KBM-7 (cell line): Measurements from ENCODE around the gene ANKRD23.

ENCODE experiments used
- DNase-seq: peaks from one replicate; pipeline ENCODE4 v3.0.0-alpha.2; 2015
- in situ Hi-C: fragments of 300-500 bp; cut with MboI; formaldehyde crosslinking; loops from 2 replicates; pipeline ENCODE4 v1.14.3; 2020; ENCODE audit warnings: low sequenced_read_pairs, low pct_unique_long_range_greater_than_20kb, mixed read lengths

ANKRD23 gene

DNA sequence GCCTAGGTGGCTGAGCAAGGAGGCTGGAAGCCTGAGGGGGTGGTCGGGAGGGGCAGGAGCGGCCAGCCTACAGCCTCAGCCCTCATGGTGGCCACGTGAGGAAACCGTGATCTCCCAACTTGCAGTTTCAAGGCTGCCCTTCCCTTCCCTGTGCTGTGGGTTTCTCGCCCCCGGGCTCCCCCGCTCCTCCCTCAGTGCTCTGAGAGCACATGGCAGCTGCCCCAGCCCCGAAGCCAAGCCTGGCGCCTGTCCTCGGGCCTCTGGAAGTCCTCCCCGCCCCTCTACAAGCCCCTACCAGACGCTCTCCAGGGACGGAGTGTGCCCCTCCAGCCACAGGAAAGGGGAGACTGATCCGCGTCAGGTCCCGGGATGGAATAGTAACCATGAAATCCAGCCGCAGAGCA lies 586 bp upstream of the ANKRD23 start:
- no peak for DNase-seq
- in situ Hi-C loops, result no loop called here

DNA sequence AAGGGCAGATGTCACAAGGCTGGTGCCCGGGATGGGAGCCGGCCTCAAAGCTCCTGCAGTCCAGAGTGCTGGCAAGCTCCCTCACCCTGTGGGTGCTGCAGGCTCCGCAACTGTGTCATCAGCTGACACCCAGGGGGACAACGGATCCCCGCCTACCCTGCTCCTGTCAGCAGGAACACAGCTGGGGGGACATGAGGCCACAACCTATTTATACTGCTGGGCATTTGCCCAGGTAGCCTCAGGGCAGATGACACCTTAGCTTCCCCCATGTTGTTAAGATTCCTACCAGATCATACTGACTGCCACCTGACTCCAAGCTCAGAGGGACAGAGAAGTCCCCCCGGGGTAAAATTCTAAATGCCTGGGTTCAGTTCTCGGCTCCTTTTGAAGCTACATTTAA lies 1.2 kb downstream of the ANKRD23 start:
- no peak for DNase-seq
- in situ Hi-C loops, result no loop called here

DNA sequence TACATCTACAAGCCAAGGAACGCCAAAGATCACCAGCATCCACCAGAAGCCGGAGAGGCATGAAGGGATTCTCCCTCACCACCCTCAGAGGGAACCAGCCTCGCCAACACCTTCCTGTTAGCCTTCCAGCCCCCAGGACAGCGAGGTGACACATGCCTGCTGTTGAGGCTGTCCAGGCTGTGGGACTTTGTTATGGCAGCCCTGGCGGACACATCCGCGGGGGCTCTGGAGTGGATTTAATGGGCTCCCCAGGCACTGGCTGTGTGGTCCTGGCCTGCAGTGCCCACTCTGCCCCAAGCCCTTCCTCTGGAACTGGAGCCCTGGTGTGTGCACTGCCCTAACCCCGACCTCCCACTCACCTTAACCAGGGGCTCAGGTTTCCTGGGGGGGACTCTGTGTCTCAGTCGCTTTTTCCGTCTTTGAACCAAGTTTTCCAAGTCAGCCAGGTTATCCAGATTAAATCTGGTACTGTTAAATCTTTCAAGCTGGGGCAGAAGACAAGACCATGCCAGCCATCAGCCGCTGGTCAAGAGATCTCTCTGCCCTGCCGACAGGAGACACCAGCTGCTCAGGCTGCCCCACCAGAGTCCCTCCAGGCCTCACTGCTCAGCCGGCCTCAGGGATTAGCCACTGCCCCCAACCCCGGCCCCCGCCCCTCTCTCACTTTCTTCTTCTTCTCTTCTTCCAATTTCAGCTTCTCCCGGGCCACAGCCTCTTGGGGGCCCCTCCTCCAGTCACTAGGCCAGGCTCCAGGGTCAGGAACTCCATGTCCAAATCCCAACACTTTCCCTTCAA lies 1.9 kb downstream of the ANKRD23 start:
- in situ Hi-C loops, result no loop called here
- no peak for DNase-seq

DNA sequence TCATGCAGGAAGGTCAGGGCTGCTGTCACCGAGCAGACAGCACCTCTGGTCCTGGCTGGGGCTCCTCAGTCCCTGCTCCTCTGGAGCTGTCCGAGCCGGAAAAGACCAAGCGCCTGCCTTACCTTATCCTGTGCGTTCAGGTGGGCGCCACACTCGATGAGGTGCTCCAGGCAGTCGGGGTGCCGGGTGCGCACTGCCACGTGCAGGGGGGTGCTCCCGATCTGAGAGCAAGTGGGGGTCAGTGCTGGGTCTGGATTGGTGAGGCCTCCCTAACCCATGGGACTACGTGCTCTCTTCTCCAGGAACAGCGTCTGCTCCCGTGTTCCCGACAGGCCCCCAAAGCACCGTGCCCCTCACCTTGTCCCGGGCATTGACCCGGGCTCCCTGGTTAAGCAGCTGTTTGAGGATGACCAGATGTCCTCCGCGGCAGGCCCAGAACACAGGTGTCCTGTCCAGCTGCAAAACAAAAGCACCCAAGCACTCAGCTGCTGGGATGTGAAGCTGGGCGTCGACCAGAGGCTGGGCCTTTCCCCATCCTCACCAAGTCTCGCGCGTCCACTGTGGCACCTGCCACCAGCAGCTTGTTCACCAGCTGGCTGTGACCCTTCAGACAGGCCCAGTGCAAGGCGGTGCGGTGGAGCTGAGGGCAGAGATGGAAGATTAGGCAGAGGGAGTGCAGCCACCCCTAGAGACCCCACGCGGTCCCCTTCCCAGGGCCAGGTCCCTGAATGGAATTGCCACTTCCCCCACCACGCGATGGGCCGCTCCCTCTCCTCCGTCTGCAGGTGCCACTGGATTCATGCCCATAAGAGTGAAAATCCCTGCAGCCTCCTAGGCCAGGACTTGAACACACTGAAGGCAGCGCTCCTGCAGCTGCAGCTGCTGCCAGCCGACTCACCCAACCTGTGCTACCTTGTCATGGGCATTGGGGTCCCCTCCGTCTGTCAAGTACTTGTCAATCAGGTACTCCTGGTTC lies 3.7 kb downstream of the ANKRD23 start:
- no peak for DNase-seq
- in situ Hi-C loops, result no loop called here

DNA sequence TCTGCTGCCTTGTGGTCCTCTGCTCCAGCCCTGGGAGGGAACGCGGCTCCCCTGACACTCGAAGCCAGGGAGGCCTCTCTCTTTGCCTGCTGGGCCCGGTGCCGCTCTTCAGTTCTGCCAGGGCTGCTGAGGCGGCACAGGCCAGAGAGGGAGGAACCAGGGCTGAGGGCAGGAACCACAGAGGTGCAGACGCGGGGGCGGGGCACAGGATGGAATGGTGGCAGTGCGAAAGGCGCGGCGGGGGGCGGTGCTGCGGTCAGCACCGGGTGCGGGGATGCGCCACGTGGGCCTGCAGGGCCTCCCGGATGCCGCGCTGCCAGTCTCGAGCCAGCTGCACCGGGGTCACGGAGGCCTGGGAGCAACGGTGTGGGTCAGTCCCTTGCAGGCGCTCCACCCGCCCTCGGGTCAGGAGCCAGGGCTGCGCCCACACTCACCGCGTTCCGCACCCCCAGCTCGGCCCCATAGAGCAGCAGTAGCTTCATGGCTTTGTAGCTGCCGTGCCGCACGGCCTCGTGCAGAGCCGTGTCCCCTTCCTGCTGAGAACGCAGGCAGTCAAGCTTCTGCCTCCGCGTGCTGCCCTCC lies 4.4 kb downstream of the ANKRD23 start:
- DNase-seq, result no peak
- in situ Hi-C loops, result no loop called here

DNA sequence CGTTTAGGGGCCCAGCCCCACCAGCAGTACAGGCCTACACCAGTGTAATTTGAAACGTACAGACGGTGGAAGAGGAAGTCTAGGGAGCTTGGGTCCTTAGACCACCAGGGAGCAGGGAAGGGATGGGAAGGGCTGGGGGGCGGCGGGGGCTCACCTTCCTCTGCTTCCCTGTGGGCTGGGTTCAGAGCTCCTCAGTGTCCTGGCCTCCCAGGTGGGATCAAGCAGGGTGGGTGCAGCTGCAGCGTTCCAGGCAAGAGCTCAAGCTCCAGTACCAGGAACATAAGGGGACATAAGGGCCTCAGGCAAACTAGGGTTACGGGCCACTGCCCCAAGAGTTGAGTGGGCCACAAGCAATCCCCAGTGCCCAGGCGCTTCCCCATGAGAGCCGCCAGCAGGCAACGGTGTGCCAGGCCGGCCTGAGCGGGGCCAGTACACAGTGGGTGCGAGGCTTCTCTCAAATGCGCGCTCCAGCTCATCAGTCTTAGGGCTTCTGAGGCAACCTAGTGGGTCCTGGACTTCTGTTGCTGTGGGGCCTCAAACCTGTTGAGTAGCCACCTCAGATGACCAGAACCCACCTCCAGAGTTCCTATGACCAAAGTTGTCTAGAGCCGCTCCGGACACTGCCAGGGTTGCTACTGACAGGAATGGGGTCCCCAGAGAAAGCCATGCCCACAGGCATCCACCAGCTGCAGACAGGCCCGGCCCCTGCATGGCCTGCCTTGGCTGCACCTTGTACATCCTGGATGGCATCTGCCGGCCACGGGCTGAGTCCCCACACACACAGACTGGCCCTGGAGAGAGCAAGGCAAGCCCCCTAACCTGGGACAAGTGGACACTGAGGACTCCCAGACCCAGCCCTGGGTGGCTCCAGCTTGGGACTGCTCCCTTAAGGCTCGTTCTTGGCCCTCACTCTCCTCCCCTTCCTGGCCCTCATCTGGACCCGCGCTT lies 5.2 kb downstream of the ANKRD23 start:
- in situ Hi-C loops, result no loop called here
- no peak for DNase-seq

DNA sequence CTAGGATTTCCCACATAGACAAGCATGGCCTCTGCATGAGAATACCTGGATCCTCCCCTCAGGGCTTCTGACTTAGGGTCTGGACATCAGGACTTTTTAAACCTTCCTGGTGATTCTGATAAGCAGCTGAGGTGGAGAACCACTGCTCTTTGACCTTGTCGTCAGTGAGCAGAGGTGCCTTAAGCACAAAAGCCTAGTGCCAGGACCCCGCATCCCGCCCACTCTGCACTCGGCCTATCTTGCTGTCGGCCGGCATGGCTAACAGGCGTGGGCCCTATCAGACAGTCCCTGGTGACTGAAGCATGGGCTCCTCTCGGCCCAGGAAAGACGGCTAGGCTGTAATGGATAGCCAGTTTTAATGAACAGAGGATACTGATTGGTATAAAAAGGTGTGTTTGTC lies 6.2 kb downstream of the ANKRD23 start:
- no peak for DNase-seq
- in situ Hi-C loops, result no loop called here

DNA sequence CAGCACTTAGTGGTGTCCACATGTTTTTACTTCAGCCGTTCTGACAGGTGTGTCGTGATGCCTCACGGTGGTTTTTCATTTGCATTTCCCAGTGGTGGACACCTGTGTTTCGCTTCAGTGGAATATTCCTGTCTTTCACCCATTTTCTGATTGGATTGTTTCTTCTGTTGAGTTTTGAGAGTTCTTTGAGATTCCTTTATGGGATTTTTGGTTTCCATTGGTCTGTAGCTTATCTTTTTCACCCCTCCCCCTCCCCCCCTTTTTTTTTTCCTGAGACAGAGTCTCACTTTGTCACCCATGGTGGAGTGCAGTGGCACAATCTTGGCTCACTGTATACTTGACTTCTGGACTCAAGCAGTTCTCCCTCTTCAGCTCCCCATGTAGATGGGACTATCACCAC lies 8.0 kb downstream of the ANKRD23 start:
- no peak for DNase-seq
- in situ Hi-C loops, result no loop called here

DNA sequence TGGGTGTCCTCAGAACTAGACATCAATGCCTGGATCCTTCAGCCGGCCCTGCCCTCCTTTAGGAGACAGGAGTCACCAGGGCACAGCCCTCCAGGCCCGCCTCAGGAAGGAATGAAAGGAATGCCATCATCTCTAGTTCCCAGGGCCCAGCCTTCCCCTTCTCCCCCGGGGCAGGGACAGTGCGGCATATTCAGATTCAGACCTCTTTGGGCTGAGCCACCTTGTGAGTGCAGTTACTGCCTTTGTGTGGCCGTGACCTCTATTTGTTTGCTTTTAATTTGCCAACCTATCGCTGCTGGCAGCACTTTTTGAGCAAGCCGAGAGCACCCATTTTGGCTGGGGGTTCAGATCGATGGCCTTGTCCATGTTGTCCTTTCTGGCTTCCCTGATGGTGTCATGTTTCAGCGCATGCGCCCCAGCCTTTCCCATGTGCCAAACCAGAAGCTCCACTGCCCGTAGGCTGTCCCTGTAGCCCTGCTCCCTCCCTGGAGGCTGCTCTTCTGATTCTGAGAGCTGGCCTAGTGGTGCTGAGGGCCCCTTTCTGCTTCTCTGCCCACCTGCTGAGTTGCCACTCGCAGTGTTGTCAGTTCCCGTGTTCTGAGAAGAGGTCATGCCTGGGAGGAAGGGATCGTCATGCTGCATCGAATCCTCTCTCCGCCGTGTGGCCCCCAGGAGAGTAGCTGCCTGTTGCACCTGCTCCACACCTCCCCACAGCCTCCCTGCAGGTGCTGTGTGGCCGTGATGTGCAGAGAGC lies 10.9 kb downstream of the ANKRD23 start:
- in situ Hi-C loops, result no loop called here

DNA sequence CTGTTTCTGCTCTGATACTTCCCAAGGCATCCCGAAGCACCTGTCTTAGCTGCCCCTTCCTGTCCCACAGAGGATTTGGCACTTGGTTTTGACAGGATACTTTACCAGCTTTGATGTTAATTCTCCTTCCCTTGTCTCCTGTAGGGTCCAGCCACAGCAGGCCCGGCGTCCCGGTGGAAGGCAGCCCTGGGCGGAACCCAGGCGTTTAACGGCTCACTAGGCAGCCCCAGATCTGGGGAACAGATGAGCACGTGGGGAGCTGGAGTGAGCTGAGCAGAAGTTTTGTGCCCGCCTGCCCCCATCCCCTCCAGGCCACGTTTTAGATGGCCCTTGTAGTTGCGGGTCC lies 11.4 kb downstream of the ANKRD23 start:
- in situ Hi-C loops, result no loop called here
- no peak for DNase-seq

More for the DNA sequence above, 10.9 kb downstream of the ANKRD23 start:
- no peak for DNase-seq

DNA sequence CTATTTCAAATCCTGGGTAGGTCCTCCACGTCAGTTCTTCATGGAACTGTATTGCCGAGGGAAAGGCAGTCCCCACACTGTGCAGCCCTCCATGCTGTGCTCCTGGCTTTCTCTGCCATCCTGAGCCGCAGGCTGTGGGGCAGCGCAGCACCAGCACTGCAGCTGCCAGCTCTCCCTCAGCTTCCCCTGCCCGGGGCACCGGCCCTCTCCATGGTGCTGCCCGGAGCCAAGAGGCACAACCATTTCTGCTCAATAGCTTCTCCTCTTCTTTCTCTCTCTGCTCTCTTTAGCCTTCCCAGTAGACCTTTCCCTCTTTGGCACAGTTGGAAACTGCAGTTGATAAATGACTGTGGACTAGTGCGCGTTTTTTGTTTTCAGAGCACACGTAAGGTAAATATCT lies 12.1 kb downstream of the ANKRD23 start:
- in situ Hi-C loops, result no loop called here
- no peak for DNase-seq

DNA sequence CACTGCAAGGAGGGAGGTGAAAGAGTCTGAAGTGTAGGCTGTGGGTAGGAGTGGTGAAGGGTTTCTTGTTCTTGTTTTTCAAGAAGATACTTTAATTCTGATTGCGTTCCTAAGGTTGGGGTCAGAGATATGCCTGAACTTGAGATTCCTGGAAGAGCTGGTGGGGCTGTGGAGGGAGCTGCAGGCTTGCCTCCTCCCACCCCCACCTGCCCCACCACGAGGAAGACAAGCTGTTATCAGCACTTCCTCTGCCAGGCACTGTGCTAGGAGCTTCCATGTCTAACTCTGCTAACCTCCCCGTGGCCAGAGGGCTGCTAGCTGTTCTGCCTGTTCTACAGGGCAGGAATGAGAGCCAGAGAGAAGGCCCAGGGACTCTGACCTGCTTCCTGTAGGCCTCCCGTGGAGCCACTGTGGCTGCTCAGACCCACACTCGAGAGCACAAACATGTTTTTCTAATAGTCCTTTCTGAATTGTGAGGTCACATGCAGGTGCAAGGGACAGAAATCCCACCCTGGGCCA lies 13.7 kb downstream of the ANKRD23 start:
- DNase-seq, result no peak
- in situ Hi-C loops, result no loop called here

DNA sequence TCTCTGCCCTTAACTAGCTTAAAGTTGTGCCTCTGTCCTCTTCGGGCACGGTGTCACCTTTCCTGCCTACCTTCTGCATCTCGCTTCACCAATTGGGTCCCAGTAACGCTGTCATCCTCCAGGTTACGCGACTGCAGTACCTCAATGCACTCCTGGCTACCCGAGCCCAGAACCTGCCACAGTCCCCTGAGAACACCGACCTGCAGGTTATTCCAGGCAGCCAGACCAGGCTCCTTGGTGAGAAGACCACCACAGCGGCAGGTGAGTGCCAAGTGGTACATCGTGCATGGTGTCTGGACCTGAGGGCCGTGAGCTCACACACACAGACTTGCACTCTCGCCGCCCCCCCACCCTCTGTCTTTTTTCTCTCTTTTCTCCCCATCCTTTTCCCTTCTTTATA lies 14.9 kb downstream of the ANKRD23 start:
- no peak for DNase-seq
- in situ Hi-C loops, result no loop called here

DNA sequence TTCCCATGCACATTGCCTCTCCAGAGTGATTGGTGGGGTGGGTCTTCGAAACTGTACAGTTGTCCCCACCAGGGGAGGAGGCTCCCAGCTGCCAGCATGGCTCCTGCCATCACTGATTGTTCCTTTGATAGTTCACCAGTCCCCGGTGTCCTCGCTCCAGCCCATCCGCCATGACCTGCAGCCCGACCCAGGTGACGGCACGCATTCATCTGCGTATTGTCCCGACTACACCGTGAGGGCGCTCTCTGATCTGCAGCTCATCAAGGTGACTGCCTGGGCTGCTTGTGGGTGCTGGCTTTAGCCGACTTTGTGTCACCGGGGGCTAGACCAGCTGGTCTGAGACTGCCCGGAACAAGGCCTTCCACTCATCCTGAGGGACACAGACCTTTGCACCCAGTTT lies 15.4 kb downstream of the ANKRD23 start:
- no peak for DNase-seq
- in situ Hi-C loops, result no loop called here

DNA sequence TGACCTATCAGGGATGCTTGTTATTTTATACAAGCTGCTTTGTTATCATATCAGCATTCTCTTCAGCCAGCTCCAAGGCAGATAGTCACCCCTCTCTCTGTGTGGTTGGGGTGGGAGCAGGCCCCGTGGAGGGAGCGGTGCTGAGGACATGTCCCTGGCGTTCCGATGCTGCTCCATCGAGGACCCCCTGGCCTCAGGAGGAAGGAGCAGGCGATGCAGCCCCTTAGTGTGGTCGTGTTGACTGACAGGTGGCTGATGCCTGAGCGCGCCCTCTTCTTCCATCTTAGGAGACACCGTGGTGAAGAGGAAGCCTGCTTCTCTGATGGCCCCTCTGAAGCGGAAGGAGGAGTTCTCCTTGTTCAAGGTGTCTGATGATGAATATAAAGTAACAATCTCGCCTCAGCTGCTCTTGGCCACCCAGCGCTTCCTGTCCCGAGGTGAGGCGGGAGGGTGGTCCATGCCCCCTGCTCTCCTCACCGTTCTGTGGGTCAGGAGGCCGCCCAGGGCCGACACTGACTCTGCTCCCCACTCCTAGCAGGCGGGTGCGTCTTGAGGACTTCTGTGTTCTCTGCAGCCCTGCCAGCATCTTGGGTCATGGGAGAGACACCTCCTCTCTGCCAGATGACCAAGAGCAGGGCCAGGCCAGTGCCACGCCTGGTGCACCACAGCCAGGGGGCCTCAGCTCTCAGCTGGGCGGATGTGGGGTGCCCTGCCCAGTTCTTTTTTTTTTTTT lies 17.1 kb downstream of the ANKRD23 start:
- in situ Hi-C loops, result no loop called here
- DNase-seq, result no peak

DNA sequence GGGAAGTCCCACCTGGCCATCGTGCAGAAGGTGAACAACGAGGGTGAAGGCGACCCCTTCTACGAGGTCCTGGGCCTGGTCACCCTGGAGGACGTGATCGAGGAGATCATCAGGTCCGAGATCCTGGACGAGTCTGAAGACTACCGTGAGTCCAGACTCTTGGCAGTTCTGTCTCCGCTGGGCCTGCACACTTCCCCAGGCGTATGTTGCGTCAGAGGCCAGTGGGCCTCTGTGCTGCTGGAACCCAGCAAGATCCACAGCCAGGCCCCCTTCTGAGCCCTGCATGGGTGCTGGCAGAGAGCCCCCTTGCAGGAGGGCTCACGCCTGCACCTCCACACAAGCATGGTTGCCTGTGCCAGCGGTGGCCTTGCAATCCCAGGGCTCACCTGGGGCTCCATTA lies 18.8 kb downstream of the ANKRD23 start:
- in situ Hi-C loops, result no loop called here
- DNase-seq, result no peak

DNA sequence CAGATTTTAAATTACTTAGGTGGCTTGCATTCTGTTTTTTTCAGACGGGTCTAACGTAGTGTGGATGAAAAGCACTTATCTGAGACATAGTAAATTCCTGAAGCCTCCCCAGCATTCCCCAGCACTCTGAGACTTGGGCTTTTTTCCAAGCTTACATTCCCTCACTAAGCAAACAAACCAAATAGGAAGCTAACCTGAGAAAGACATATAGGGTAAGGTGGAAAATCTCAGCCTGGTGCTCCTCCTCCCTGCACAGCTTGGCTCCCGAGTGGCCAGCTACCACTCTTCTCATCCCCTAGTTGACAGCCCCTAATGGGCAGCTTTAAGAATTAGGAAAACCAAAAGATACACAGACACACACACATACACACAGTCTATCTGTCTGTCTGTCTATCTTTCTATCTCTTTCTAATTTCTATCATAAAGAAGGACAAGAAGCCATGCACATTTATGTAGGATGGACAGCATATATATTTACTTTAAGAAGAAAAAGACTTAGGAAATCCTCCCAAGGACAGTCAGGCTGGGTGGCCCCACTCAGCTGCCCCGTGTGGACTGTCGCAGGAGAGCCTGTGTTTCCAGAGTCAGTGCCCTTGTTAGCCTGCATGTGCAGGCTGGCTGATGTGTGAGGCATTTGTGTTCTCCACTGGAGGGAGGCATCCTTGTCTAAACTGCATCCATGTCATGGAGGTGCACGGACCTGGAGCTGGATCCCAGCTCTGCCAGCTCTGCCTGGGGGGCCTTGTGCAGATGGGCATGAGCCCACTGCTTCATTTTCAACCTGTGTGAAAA lies 19.5 kb downstream of the ANKRD23 start:
- in situ Hi-C loops, result no loop called here
- DNase-seq, result no peak
